Suppressor macrophage treated with lipopolysaccharide for 4 hours (primary cell): Measurements from ENCODE around the gene HOMER3.

Source experiments
- DNase-seq: peaks from one replicate; pipeline ENCODE4 v3.0.0-alpha.2; 2020

Gene HOMER3

DNA sequence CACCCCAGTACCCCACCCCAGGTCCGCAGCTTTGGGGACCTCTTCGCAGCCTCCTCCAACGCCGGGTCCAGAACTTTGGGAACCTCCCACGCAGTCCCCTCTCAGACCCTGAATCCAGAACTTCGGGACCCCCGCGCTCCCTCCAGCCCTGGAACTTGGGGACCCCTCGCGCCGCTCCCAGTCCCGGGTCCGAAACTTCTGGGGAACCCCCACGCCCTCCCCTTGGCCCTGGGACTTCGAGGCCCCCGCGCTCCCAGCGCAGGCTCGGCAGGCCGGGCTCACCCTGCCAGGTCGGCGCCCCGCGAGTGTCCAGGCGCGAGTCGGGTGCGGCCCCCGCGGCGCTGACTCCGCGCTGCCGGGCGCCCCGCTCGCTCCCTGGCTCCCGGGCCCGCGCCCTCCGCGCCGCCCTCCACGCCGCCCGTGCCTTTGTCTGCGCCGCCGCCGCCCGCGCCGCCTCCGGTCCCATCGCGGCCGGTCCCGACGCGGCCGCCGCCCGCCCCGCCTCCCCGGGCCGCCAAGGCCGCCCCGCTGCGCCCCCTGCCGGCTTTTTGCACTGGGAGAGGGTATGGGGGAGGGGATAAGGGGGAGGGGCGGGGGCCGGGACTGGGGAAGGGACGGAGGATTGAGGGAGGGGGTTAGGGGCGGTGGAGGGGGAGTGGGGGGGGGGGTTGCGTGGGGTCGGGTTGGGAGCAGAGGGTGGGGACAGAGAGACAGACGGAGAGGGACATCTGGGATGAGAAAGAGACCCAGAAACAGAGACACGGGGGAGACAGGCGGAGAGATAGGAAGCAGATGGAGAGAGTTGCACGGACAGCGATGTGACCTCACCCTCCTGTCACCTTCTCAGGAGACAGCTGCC is at the start of gene HOMER3:
Gene HOMER3 (minus strand): TSS at position 449 of the 859 bp plus-strand sequence. CDS start 2,235 bp downstream, outside the sequence.
- DNase-seq: peak; percentile 89

DNA sequence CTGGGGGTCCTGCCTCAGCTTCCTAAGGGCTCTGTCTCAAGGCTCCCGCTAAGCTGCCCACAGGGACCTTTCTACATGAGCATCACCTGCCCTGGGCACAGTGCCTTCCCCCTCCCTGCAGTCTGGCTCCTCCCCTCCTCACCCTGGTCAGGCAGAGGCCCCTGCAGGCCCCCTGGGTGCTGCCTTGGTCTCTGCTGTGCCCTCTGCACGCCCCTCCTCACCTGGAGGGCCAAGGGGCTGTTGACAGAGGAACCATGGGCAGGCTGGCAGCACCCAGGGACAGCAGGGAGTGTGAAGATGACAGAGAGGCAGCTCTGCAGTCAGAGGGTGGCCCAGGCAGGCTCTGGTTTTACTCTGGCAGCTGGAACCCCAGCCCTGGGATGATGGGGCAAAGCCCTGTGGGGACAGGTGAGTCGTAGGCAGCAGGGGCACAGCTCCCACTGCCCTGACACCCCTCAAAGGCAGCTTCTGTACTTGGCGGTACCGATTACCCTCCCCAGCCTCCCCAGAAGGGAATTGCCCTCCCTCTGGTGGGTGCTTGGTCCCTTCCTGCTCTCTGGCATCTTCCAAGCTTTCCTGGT is 49.2 kb upstream of the HOMER3 start:
- no peak for DNase-seq

DNA sequence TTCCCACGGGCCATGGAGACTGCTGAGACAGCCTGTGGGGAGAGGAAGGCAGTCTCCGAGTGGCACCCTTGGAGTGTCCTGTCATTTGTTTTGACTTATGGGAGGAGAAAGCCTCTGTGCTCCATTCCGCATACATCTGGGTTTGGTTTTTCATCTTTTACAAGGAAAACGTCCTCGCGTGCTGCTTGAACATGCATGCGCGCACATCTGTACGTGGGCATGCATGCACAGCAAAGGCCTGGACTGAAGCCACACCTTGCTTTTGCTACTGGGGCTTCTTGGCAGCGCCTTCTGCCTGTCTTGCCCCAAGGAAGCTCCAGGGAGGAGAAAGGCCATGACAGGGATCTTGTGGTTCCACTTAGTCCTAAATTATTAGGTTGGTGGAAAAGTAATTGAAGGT is 48.3 kb upstream of the HOMER3 start:
- DNase-seq: no peak

GRCh38 chr19:18987456-18987855 is 46.4 kb upstream of the HOMER3 start:
- no peak for DNase-seq

- DNase-seq: peak; percentile 63
Measured at GRCh38 chr19:18985257-18985656, 44.2 kb upstream of the HOMER3 start.

- no peak for DNase-seq
Measured at GRCh38 chr19:18984251-18984650, 43.2 kb upstream of the HOMER3 start.

GRCh38 chr19:18982669-18983068 is 41.7 kb upstream of the HOMER3 start:
- DNase-seq: no peak

DNA sequence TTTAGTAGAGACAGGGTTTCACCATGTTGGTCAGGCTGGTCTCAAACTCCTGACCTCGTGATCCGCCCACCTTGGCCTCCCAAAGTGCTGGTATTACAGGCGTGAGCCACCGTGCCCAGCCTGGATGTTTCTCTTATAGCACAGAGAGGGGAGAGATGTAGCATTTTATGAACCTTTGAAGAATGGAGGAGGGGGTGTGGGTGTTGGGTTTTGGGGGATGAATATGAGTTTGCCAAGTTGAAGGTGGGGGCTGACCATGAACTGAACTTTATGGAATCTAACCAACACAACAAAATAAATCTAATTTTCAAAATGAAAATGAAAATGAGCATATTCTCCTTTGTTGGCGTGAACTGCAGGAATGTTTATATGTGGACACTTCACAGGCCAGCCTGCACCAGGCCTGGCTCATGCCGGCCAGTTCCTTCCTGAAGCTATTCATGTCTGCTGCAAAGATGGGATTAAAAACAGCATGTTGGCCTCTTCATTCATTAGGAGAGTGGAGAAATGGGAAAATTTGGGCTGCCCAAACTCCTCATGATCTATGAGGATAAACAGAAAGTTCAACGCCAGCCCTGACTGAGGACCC is 39.5 kb upstream of the HOMER3 start:
- no peak for DNase-seq

GRCh38 chr19:18978616-18979015 is 37.6 kb upstream of the HOMER3 start:
- DNase-seq: no peak

DNA sequence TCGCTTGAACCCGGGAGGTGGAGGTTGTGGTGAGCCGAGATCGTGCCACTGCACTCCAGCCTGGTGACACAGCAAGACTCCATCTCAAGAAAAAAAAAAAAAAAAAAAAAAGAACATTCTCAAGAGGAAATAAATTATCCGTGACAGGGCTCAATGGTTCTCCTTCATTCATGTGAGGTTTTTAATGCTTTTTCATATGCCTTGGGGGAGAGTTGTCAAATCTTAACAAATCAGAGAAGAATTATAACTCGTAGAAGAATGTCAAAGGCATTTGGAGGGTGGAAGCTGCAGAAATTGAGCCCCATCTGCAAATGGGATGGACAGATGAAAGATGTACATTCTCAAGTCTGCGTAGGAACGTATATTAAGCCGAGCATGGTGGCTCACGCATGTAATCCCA is 34.9 kb upstream of the HOMER3 start:
- no peak for DNase-seq

DNA sequence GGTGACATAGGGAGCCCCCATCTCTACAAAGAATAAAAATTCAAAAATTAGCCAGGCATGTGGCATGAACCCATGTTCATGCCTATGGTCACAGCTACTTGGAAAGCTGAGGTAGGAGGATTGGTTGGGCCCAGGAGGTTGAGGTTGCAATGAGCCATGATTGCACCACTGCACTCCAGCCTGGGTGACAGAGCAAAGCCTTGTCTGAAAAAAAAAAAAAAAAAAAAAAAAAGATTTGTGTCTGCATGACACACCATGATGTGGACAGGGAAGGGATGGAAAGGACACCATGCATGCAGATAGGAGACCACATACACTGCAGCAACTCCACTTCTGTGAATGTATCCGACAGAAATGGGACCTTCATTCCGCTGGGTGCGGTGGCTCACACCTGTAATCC is 34.0 kb upstream of the HOMER3 start:
- DNase-seq: peak; percentile 35

DNA sequence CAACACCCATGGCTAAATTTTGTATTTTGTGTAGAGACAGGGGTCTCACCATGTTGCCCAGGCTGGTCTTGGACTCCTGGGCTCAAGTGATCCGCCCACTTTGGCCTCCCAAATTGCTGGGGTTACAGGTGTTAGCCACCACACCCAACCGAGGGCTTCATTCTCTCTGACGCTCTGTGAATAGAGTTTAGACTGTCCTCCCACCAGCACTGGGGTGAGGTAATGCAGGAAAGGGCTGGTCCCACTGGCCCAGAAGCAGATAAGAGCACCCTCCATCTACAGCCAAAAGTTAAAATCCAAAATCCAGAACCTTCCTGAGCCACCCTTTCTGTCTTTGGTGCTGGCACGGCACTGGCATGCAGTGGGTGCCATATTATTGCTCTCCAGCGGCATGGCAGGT is 31.8 kb upstream of the HOMER3 start:
- no peak for DNase-seq

DNA sequence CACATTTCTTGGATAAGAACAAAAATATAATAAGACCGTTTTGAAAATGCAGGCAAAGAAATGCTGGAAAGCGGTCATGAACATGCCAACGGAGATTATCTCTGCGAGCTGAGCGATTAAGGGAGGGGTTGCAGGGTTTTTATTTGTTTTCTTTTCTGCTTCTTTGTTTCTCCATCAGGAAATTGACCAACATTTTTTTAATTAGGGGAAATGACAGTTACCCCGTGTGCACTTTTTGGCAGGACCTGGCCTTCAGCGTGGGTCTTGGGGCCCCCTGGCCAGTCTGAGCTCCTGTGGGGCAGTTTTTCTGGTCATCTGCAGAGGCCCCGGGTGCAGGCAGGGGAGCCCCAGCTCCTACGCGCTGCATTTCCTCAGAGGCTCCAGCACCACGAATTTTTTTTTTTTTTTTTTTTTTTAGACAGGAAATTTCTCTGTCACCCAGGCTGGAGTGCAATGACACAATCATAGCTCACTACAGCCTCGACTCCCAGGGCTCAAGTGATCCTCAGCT is 31.3 kb upstream of the HOMER3 start:
- DNase-seq: peak; percentile 62

- no peak for DNase-seq
Measured at GRCh38 chr19:18969931-18970659, 29.1 kb upstream of the HOMER3 start.

- DNase-seq: peak; percentile 70
Measured at GRCh38 chr19:18967358-18968146, 26.5 kb upstream of the HOMER3 start.

DNA sequence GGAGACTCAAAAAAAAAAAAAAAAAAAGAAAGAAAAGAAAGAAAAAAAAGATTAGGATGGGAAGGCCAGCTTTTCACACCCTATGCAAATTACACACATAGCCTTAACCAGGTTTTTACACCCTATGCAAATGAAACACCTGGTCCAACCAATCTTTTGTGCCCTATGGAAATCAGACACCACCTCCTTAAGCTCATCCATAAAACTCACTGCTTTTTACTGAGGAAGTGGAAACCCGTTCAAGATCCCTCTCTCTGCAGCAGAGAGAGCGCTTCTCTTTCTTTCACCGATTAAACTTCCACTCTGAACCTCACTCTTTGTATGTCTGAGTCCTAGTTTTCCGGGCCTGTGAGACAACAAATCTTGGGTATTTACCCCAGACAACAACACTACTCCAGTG is 25.3 kb upstream of the HOMER3 start:
- DNase-seq: no peak

DNA sequence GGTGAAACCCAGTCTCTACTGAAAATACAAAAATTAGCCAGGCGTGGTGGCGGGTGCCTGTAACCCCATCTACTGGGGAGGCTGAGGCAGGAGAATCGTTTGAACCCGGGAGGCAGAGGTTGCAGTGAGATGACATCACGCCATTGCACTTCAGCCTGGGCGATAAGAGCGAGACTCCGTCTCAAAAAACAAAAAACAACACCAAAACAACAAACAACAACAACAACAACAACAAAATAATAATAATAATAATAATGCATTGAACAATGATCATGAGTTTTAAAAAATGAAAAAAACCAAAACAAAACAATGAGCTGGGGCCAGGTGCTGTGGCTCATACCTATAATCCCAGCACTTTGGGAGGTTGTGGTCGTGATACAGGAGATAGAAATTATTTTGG is 23.1 kb upstream of the HOMER3 start:
- no peak for DNase-seq

DNA sequence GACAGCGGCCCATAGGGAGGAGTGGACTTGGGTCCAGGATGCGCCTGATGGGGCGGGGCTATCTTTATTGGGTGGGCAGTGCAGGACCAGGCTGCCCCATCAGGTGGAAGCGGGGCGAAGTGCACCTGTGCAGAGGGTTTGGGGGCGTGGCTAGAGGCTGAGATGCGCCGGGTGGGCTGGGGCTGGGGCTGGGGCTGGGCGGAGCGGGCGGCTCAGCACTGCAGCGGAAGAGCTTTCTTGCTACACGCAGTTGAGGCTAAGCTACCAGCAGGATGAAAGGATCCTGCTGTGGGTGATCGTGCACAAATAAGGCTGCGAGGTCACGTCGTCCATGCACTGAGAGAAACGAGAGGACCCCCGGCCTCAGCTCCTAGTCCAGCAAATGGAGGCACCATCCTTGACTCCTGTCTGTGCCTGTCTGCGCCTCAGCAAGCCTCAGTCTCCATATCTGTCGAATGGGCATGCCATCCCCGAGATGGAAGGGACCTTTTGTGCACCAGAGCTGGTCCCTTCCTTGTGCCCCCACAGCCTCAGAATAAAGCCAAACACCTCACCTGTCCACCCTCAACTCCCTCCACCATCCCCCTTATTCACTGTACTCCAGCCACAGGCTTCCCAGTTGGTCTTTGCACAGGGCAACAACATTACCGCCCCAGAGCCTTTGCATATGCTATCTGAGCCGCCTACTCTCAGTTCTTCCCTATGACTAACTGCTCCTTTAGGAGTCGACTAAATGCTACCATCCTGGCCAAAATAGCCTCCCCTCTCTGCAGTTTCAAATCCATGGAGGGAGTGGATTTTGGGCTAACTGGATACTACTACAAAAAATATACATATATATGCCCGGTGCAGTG is 21.0 kb upstream of the HOMER3 start:
- DNase-seq: no peak

DNA sequence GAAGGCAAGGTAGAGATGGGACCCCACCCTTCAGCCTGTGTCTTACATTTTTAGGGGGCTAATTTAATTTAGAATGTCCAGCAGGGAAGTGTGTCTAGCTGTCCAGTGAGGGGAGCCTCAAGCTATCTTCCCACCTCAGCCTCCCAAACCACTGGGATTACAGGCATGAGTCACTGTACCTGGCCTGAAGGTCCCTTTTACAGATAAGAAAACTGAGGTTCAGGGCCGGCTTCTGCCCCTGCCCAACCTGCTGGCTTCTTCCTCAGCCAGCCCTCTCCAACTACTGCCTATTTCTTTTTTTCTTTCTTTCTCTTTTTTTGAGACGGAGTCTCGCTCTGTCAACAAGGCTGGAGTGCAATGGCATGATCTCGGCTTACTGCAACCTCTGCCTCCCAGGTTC is 19.4 kb upstream of the HOMER3 start:
- DNase-seq: no peak

DNA sequence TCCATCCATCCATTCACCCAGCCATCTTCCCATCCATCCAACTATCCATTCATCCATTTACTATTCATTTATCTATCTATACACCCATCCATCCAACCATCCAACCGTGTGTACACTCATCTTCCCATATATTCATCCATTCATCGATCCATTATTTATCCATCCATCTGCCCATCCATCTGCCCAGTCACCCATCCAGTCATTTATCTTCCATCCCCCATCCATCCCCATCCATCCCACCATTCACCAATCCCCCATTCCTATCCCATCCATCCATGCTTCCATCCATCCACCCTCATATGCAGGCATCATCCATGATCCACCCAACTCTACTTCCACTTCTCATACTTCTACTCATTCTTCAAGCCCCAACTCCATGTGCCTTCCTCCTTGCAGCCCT is 14.0 kb upstream of the HOMER3 start:
- no peak for DNase-seq

GRCh38 chr19:18954094-18954493 is 13.1 kb upstream of the HOMER3 start:
- no peak for DNase-seq
